Measurements from ENCODE around the gene CIT. TPM values are rescaled to one million over a fixed set of nuclear protein-coding genes. Genes with fewer than 3 reads are reported as not detected.

The CIT gene
- total RNA-seq, 3 donors from 2014 or later (not counting 1 experiment from before 2014, with no cell fraction given) = 2.8 to 4.2 (median 3.6) TPM

GRCh38 chr12:119721306-119721705, 155.8 kb downstream of the CIT start:
- intact Hi-C loops (cut with micrococcal nuclease) = no loop called here
- Mint-ChIP-seq H3K27me3 (ENCODE audit: low read depth in 2 of 2) (no peaks in the 10 kb centered on the region), H3K4me1 (no peaks in the 10 kb centered on the region), H3K9me3 (no peaks in the 10 kb centered on the region), H3K4me3 (no peak overlapping the region), H3K27ac (no peak overlapping the region), H3K36me3 (no peaks in the 10 kb centered on the region)
- H3K27ac ChIP-seq (ENCODE audit: low read length) = no peak overlapping the region
- H3K4me1 ChIP-seq (ENCODE audit: control insufficient read depth, insufficient read depth, low read length) = no peaks in the 10 kb centered on the region
- no peak for TF ChIP-seq CTCF (IDR thresholded peaks at IDR 0.05)
- no peaks in the 10 kb centered on the region for H3K27me3 ChIP-seq (ENCODE audit: control insufficient read depth, insufficient read depth, low read length)
- DNase-seq (no peak), ATAC-seq (no peak)
- WGBS (ENCODE audit: insufficient coverage) = 100% methylated on average over 4 of the region's 4 CpGs
- H3K9me3 ChIP-seq (ENCODE audit: control insufficient read depth, insufficient read depth, low read length) = no peaks in the 10 kb centered on the region
- H3K36me3 ChIP-seq (ENCODE audit: control insufficient read depth, insufficient read depth, low read length) = no peaks in the 10 kb centered on the region
- H3K4me3 ChIP-seq (ENCODE audit: low read length) = no peak overlapping the region

- Mint-ChIP-seq H3K36me3 (no peaks in the 10 kb centered on the region), H3K4me1 (no peaks in the 10 kb centered on the region), H3K4me3 (no peak overlapping the region), H3K27ac (no peak overlapping the region), H3K27me3 (ENCODE audit: low read depth in 2 of 2) (no peaks in the 10 kb centered on the region), H3K9me3 (no peaks in the 10 kb centered on the region)
- Histone ChIP-seq H3K27ac (ENCODE audit: low read length) (no peak overlapping the region), H3K36me3 (ENCODE audit: control insufficient read depth, insufficient read depth, low read length) (no peaks in the 10 kb centered on the region), H3K9me3 (ENCODE audit: control insufficient read depth, insufficient read depth, low read length) (no peaks in the 10 kb centered on the region), H3K27me3 (ENCODE audit: control insufficient read depth, insufficient read depth, low read length) (no peaks in the 10 kb centered on the region), H3K4me1 (ENCODE audit: control insufficient read depth, insufficient read depth, low read length) (no peaks in the 10 kb centered on the region), H3K4me3 (ENCODE audit: low read length) (no peak overlapping the region)
- intact Hi-C loops (cut with micrococcal nuclease) = no loop called here
- TF ChIP-seq CTCF (IDR thresholded peaks at IDR 0.05) = no peak
- ATAC-seq (no peak), DNase-seq (no peak)
Measured at GRCh38 chr12:119720349-119720748, 156.8 kb downstream of the CIT start.

GRCh38 chr12:119718141-119718540, 159.0 kb downstream of the CIT start:
- 98% methylated on average over 17 of the region's 17 CpGs for WGBS (ENCODE audit: insufficient coverage)
- Histone ChIP-seq H3K27ac (ENCODE audit: low read length) (no peak overlapping the region), H3K36me3 (ENCODE audit: control insufficient read depth, insufficient read depth, low read length) (no peaks in the 10 kb centered on the region), H3K4me1 (ENCODE audit: control insufficient read depth, insufficient read depth, low read length) (no peaks in the 10 kb centered on the region), H3K9me3 (ENCODE audit: control insufficient read depth, insufficient read depth, low read length) (no peaks in the 10 kb centered on the region), H3K4me3 (ENCODE audit: low read length) (no peak overlapping the region), H3K27me3 (ENCODE audit: control insufficient read depth, insufficient read depth, low read length) (no peaks in the 10 kb centered on the region)
- Mint-ChIP-seq H3K9me3 (no peaks in the 10 kb centered on the region), H3K36me3 (no peaks in the 10 kb centered on the region), H3K4me1 (no peaks in the 10 kb centered on the region), H3K27ac (no peak overlapping the region), H3K27me3 (ENCODE audit: low read depth in 2 of 2) (no peaks in the 10 kb centered on the region), H3K4me3 (no peak overlapping the region)
- intact Hi-C loops (cut with micrococcal nuclease) = no loop called here
- DNase-seq (no peak), ATAC-seq (no peak)
- TF ChIP-seq CTCF (IDR thresholded peaks at IDR 0.05) = no peak

- Histone ChIP-seq H3K27me3 (ENCODE audit: control insufficient read depth, insufficient read depth, low read length) (no peaks in the 10 kb centered on the region), H3K4me1 (ENCODE audit: control insufficient read depth, insufficient read depth, low read length) (no peaks in the 10 kb centered on the region), H3K36me3 (ENCODE audit: control insufficient read depth, insufficient read depth, low read length) (no peaks in the 10 kb centered on the region), H3K9me3 (ENCODE audit: control insufficient read depth, insufficient read depth, low read length) (no peaks in the 10 kb centered on the region), H3K4me3 (ENCODE audit: low read length) (no peak overlapping the region), H3K27ac (ENCODE audit: low read length) (no peak overlapping the region)
- no peak for DNase-seq
- no peak for ATAC-seq
- WGBS (ENCODE audit: insufficient coverage) = 99% methylated on average over 3 of the region's 3 CpGs
- H3K4me1 Mint-ChIP-seq = no peaks in the 10 kb centered on the region
- no peaks in the 10 kb centered on the region for H3K27me3 Mint-ChIP-seq (ENCODE audit: low read depth in 2 of 2)
- no peak for TF ChIP-seq CTCF (IDR thresholded peaks at IDR 0.05)
- no peaks in the 10 kb centered on the region for H3K36me3 Mint-ChIP-seq
- H3K27ac Mint-ChIP-seq = no peak overlapping the region
- no peak overlapping the region for H3K4me3 Mint-ChIP-seq
- intact Hi-C loops (cut with micrococcal nuclease) = no loop called here
- no peaks in the 10 kb centered on the region for H3K9me3 Mint-ChIP-seq
Measured at GRCh38 chr12:119715268-119715620, 161.9 kb downstream of the CIT start.

Data from natural killer cell (primary cell).